OCI-LY1 (cell line): ENCODE results near the gene RAPGEF3.

ENCODE experiments used
- H2AFZ ChIP-seq: fragments of 200-600 bp; sonication (generic), shearing (Covaris generic); 2 replicates; pipeline ENCODE4 v1.6.0; 2014; ENCODE audit warnings: antibody characterized with exemption, mild to moderate bottlenecking, low read length
- H3F3A ChIP-seq: fragments of 200-600 bp; sonication (generic), shearing (Covaris generic); 2 replicates; pipeline ENCODE4 v1.6.0; 2014; ENCODE audit warnings: mild to moderate bottlenecking, antibody characterized with exemption, low read length, moderate library complexity; ENCODE audit not compliant: insufficient read depth
- H3K27ac ChIP-seq: fragments of 200-600 bp; sonication (generic); 2 replicates; pipeline ENCODE4 v1.5.1; 2014; ENCODE audit warnings: low read length, mixed run types, mild to moderate bottlenecking, low read depth; ENCODE audit not compliant: poor library complexity, severe bottlenecking
- H3K27me3 ChIP-seq: fragments of 200-600 bp; sonication (generic); 2 replicates; pipeline ENCODE4 v1.6.0; 2014; ENCODE audit warnings: antibody characterized with exemption, mild to moderate bottlenecking, low read length, moderate library complexity; ENCODE audit not compliant: insufficient read depth
- H3K36me3 ChIP-seq: fragments of 200-600 bp; sonication (generic); 2 replicates; pipeline ENCODE4 v1.6.1; 2014; ENCODE audit warnings: mild to moderate bottlenecking, antibody characterized with exemption, low read length, moderate library complexity, mixed read lengths; ENCODE audit not compliant: insufficient read depth
- H3K4me1 ChIP-seq: fragments of 200-600 bp; sonication (generic); 2 replicates; pipeline ENCODE4 v1.5.1; 2014; ENCODE audit warnings: mild to moderate bottlenecking, low read length, moderate library complexity; ENCODE audit not compliant: insufficient read depth, severe bottlenecking
- H3K4me2 ChIP-seq: fragments of 200-600 bp; sonication (generic), shearing (Covaris generic); 2 replicates; pipeline ENCODE4 v1.6.1; 2014; ENCODE audit warnings: low read length
- H3K4me3 ChIP-seq: fragments of 200-600 bp; sonication (generic); 2 replicates; pipeline ENCODE4 v1.5.1; 2014; ENCODE audit warnings: low read length, low read depth, mild to moderate bottlenecking, mixed read lengths; ENCODE audit not compliant: poor library complexity, severe bottlenecking
- H3K79me2 ChIP-seq: fragments of 200-600 bp; shearing (Covaris generic); 2 replicates; pipeline ENCODE4 v1.6.1; 2016; ENCODE audit warnings: mixed run types, low read length, mixed read lengths; ENCODE audit not compliant: insufficient read depth
- H3K9ac ChIP-seq: fragments of 200-600 bp; sonication (generic), shearing (Covaris generic); 2 replicates; pipeline ENCODE4 v1.6.1; 2014; ENCODE audit warnings: mild to moderate bottlenecking, low read length, mixed read lengths
- H3K9me2 ChIP-seq: fragments of 200-600 bp; sonication (generic), shearing (Covaris generic); 2 replicates; pipeline ENCODE4 v1.6.1; 2014; ENCODE audit warnings: low read depth, mild to moderate bottlenecking, low read length, mixed read lengths
- H3K9me3 ChIP-seq: fragments of 200-600 bp; shearing (Covaris generic); 2 replicates; pipeline ENCODE4 v1.6.1; 2014; ENCODE audit warnings: low read length, mixed read lengths
- H4K20me1 ChIP-seq: fragments of 200-600 bp; sonication (generic), shearing (Covaris generic); 2 replicates; pipeline ENCODE4 v1.6.0; 2016; ENCODE audit warnings: mild to moderate bottlenecking, low read length; ENCODE audit not compliant: insufficient read depth
- EZH2 ChIP-seq: fragments of 200-600 bp; sonication (generic), shearing (Covaris generic); IDR thresholded peaks from 2 replicates; pipeline ENCODE4 v1.8.0; 2017; ENCODE audit warnings: borderline replicate concordance, mixed run types, mild to moderate bottlenecking, antibody characterized with exemption, low read length, moderate library complexity, mixed read lengths
- TF ChIP-seq, protein P1 (sequence below): fragments of 200-600 bp; sonication (generic), shearing (Covaris generic); IDR thresholded peaks from 2 replicates; pipeline ENCODE4 v1.5.1; 2017; ENCODE audit warnings: mild to moderate bottlenecking, antibody characterized with exemption, low read length, moderate library complexity, mixed read lengths

The RAPGEF3 gene

GRCh38 chr12:47698631-47699030 lies 60.0 kb downstream of the RAPGEF3 start:
- no peaks in the 10 kb centered on the region for H3K27me3 ChIP-seq
- TF ChIP-seq EZH2 = no peak
- TF ChIP-seq, protein P1, sequence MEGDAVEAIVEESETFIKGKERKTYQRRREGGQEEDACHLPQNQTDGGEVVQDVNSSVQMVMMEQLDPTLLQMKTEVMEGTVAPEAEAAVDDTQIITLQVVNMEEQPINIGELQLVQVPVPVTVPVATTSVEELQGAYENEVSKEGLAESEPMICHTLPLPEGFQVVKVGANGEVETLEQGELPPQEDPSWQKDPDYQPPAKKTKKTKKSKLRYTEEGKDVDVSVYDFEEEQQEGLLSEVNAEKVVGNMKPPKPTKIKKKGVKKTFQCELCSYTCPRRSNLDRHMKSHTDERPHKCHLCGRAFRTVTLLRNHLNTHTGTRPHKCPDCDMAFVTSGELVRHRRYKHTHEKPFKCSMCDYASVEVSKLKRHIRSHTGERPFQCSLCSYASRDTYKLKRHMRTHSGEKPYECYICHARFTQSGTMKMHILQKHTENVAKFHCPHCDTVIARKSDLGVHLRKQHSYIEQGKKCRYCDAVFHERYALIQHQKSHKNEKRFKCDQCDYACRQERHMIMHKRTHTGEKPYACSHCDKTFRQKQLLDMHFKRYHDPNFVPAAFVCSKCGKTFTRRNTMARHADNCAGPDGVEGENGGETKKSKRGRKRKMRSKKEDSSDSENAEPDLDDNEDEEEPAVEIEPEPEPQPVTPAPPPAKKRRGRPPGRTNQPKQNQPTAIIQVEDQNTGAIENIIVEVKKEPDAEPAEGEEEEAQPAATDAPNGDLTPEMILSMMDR = no peak
- peaks cover 79% of the 10 kb centered on the region for H3K36me3 ChIP-seq
- H4K20me1 ChIP-seq = no peaks in the 10 kb centered on the region
- H3K27ac ChIP-seq = no peak overlapping the region
- H3K4me2 ChIP-seq = no peak overlapping the region
- H3K79me2 ChIP-seq = peaks cover 13% of the 10 kb centered on the region
- H2AFZ ChIP-seq = no peak overlapping the region
- H3K9me3 ChIP-seq = no peaks in the 10 kb centered on the region
- H3K4me3 ChIP-seq = no peak overlapping the region
- no peak overlapping the region for H3K9ac ChIP-seq
- H3K4me1 ChIP-seq = peaks cover 17% of the 10 kb centered on the region
- no peaks in the 10 kb centered on the region for H3K9me2 ChIP-seq
- no peaks in the 10 kb centered on the region; the same call in 1 of the 2 replicates for H3F3A ChIP-seq

DNA sequence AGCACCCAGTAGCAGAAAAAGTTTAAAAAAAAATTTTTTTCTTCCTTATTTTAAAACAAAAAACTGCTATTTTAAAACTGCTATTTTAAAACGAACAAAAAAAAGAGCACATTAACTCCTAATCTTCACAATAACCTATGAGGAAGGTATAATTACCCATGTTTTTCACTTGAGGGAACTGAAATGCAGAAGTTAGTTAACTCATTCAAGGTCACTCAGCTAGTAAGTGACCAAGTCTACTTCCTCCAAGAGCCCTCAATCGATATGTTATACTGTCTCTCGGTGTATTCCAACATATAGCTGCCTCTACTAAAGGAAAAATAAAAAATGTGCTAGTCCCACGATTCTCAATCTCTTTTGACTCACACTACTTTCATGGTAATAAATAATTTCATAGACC lies 60.6 kb downstream of the RAPGEF3 start:
- H3K27me3 ChIP-seq = no peaks in the 10 kb centered on the region
- H3K9me2 ChIP-seq = no peaks in the 10 kb centered on the region
- no peaks in the 10 kb centered on the region for H4K20me1 ChIP-seq
- H3K4me1 ChIP-seq = peaks cover 11% of the 10 kb centered on the region
- peaks cover 79% of the 10 kb centered on the region for H3K36me3 ChIP-seq
- H3K4me3 ChIP-seq = no peak overlapping the region
- no peak overlapping the region for H3K4me2 ChIP-seq
- H3K27ac ChIP-seq = no peak overlapping the region
- H3K9ac ChIP-seq = no peak overlapping the region
- no peaks in the 10 kb centered on the region for H3K9me3 ChIP-seq
- H3F3A ChIP-seq = no peaks in the 10 kb centered on the region; the same call in 1 of the 2 replicates
- H3K79me2 ChIP-seq = peaks cover 7% of the 10 kb centered on the region; the same call in 1 of the 2 replicates
- TF ChIP-seq EZH2 = no peak
- TF ChIP-seq, protein P1 = no peak
- no peak overlapping the region for H2AFZ ChIP-seq

- H3K9me3 ChIP-seq = no peaks in the 10 kb centered on the region
- H3K79me2 ChIP-seq = no peaks in the 10 kb centered on the region
- no peaks in the 10 kb centered on the region for H3F3A ChIP-seq
- peaks cover 74% of the 10 kb centered on the region for H3K36me3 ChIP-seq
- H4K20me1 ChIP-seq = no peaks in the 10 kb centered on the region
- no peaks in the 10 kb centered on the region for H3K4me1 ChIP-seq
- H3K27ac ChIP-seq = no peak overlapping the region
- H3K4me2 ChIP-seq = no peak overlapping the region
- no peaks in the 10 kb centered on the region for H3K27me3 ChIP-seq
- no peak overlapping the region for H3K9ac ChIP-seq
- H3K4me3 ChIP-seq = no peak overlapping the region
- TF ChIP-seq, protein P1 = no peak
- TF ChIP-seq EZH2 = no peak
- no peak overlapping the region for H2AFZ ChIP-seq
- H3K9me2 ChIP-seq = no peaks in the 10 kb centered on the region
Observed at GRCh38 chr12:47689215-47689614, 69.5 kb downstream of the RAPGEF3 start.
